SKM-1 treated with dmso at 0.1 percent for 144 hours (cell line): Measurements from ENCODE around the gene TUT4.
A peak's percentile ranks its signal among the peaks of the same experiment; 100 is the strongest.

ENCODE experiments used
- DNase-seq: peaks from one replicate; lab custom pipeline; 2025; ENCODE audit not compliant: unreplicated experiment; lab: John Stamatoyannopoulos, UW

Gene TUT4

GRCh38 chr1:52576074-52576473, 23.2 kb upstream of the TUT4 start:
- no peak for DNase-seq

- no peak for DNase-seq
Measured at GRCh38 chr1:52574594-52574993, 21.7 kb upstream of the TUT4 start.

GRCh38 chr1:52572387-52572786, 19.5 kb upstream of the TUT4 start:
- no peak for DNase-seq

GRCh38 chr1:52571783-52572182, 18.9 kb upstream of the TUT4 start:
- no peak for DNase-seq

GRCh38 chr1:52569449-52570210, 16.7 kb upstream of the TUT4 start:
- DNase-seq, result peak; percentile 84

GRCh38 chr1:52567943-52568342, 15.1 kb upstream of the TUT4 start:
- no peak for DNase-seq

GRCh38 chr1:52562766-52563165, 9.9 kb upstream of the TUT4 start:
- DNase-seq, result no peak

- no peak for DNase-seq
Measured at GRCh38 chr1:52559875-52560274, 7.0 kb upstream of the TUT4 start.

GRCh38 chr1:52558941-52559340, 6.0 kb upstream of the TUT4 start:
- no peak for DNase-seq

GRCh38 chr1:52556641-52557360, 3.9 kb upstream of the TUT4 start:
- DNase-seq, result no peak

GRCh38 chr1:52554756-52555155, 1.9 kb upstream of the TUT4 start:
- DNase-seq, result no peak

GRCh38 chr1:52554267-52554640, 1.4 kb upstream of the TUT4 start:
- no peak for DNase-seq

GRCh38 chr1:52553362-52554266, 722 bp upstream of the TUT4 start:
- DNase-seq, result peak; percentile 83

- peak; percentile 35 for DNase-seq
Measured at GRCh38 chr1:52552236-52552504, 722 bp downstream of the TUT4 start.

GRCh38 chr1:52551507-52552235, 1.2 kb downstream of the TUT4 start:
- peak; percentile 17 for DNase-seq

GRCh38 chr1:52550447-52550846, 2.4 kb downstream of the TUT4 start:
- DNase-seq, result no peak

- DNase-seq, result no peak
Measured at GRCh38 chr1:52549267-52549666, 3.6 kb downstream of the TUT4 start.

GRCh38 chr1:52546852-52547251, 6.0 kb downstream of the TUT4 start:
- DNase-seq, result no peak

- DNase-seq, result peak; percentile 21
Measured at GRCh38 chr1:52544665-52545525, 8.0 kb downstream of the TUT4 start.

- no peak for DNase-seq
Measured at GRCh38 chr1:52542085-52542688, 10.7 kb downstream of the TUT4 start.
